Measurements from ENCODE around the gene MS4A10. TPM values are rescaled to one million over a fixed set of nuclear protein-coding genes. Genes with fewer than 3 reads are reported as not detected.

The MS4A10 gene
- total and polyA plus RNA-seq, 2 experiments from 2014 or later, result 0.21 to 0.47 TPM

DNA sequence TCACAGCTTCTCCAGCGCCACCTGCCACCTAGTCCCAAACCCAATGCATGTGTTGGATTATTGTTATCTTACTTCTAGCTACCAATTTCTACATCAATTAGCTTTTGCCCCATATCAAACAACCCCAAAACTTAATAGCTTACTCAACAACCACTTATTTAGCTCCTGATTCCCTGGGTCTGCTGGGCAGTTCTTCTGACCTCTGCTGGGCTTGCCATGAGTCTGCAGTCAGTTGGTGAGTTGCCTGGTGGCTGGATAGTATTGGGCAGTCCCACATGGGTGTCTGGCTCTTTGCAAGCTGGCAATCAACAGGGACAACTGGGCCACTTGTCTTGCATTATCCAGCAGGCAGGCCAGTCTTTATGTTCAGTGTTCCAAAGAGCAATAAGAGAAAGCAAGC, 42.1 kb upstream of the MS4A10 start:
- TF ChIP-seq, protein P1, sequence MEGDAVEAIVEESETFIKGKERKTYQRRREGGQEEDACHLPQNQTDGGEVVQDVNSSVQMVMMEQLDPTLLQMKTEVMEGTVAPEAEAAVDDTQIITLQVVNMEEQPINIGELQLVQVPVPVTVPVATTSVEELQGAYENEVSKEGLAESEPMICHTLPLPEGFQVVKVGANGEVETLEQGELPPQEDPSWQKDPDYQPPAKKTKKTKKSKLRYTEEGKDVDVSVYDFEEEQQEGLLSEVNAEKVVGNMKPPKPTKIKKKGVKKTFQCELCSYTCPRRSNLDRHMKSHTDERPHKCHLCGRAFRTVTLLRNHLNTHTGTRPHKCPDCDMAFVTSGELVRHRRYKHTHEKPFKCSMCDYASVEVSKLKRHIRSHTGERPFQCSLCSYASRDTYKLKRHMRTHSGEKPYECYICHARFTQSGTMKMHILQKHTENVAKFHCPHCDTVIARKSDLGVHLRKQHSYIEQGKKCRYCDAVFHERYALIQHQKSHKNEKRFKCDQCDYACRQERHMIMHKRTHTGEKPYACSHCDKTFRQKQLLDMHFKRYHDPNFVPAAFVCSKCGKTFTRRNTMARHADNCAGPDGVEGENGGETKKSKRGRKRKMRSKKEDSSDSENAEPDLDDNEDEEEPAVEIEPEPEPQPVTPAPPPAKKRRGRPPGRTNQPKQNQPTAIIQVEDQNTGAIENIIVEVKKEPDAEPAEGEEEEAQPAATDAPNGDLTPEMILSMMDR (IDR thresholded peaks at IDR 0.05; ENCODE audit: poor library complexity), result no peak
- no peak for TF ChIP-seq EZH2phosphoT487 (IDR thresholded peaks at IDR 0.05; ENCODE audit: low read depth, severe bottlenecking, unreplicated experiment)
- no peak for TF ChIP-seq EZH2 (IDR thresholded peaks at IDR 0.05; ENCODE audit: borderline replicate concordance)
- no peaks in the 10 kb centered on the region for H3K9me3 ChIP-seq (ENCODE audit: low read depth)
- DNase-seq (ENCODE audit: low spot score), result no peak
- H3K4me1 ChIP-seq (ENCODE audit: insufficient read depth), result no peaks in the 10 kb centered on the region
- no peaks in the 10 kb centered on the region for H3K79me2 ChIP-seq
- no peak overlapping the region for H3K4me3 ChIP-seq
- H3K36me3 ChIP-seq (replicated peaks; ENCODE audit: insufficient read depth, low read depth), result no peaks in the 10 kb centered on the region
- 77% methylated on average over 1 of the region's 1 CpG for WGBS (ENCODE audit: low lambda C conversion rate, missing lambda C conversion rate)
- no peaks in the 10 kb centered on the region for H4K20me1 ChIP-seq (ENCODE audit: insufficient read depth, poor library complexity, severe bottlenecking)
- no peak overlapping the region for H3K27ac ChIP-seq
- no peak overlapping the region for H3K4me2 ChIP-seq
- H3K9me2 ChIP-seq (replicated peaks; ENCODE audit: insufficient read depth), result no peaks in the 10 kb centered on the region
- no peaks in the 10 kb centered on the region for H3K27me3 ChIP-seq
- no peak overlapping the region for H2AFZ ChIP-seq

DNA sequence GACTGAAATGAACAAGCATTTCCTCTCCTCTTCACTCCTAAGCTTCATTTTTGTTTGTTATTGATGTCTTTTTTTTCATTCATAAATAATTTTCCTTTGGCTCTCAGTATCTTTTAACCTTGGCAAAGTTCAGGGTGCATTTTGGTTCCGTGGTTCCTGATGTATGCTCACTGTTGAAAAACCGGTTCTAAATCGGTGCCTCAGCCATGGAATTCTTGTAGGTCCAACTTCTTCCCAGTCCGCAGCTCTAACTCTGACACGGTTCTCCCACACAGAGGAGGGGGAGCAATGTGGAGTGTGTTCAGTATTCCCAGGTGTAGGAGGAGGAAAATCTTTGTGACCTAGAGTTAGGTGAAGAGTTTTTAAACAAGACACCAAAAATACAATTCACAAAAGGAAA, 41.0 kb upstream of the MS4A10 start:
- Histone ChIP-seq H2AFZ (no peak overlapping the region), H3K79me2 (no peaks in the 10 kb centered on the region), H3K4me1 (ENCODE audit: insufficient read depth) (no peaks in the 10 kb centered on the region), H4K20me1 (ENCODE audit: insufficient read depth, poor library complexity, severe bottlenecking) (no peaks in the 10 kb centered on the region), H3K9me3 (ENCODE audit: low read depth) (no peaks in the 10 kb centered on the region), H3K4me2 (no peak overlapping the region), H3K36me3 (replicated peaks; ENCODE audit: insufficient read depth, low read depth) (no peaks in the 10 kb centered on the region), H3K27me3 (no peaks in the 10 kb centered on the region), H3K27ac (no peak overlapping the region), H3K9me2 (replicated peaks; ENCODE audit: insufficient read depth) (no peaks in the 10 kb centered on the region), H3K4me3 (no peak overlapping the region)
- TF ChIP-seq, protein P1 (IDR thresholded peaks at IDR 0.05; ENCODE audit: poor library complexity), result no peak
- no peak for TF ChIP-seq EZH2phosphoT487 (IDR thresholded peaks at IDR 0.05; ENCODE audit: low read depth, severe bottlenecking, unreplicated experiment)
- no peak for TF ChIP-seq EZH2 (IDR thresholded peaks at IDR 0.05; ENCODE audit: borderline replicate concordance)
- 84% methylated on average over 5 of the region's 5 CpGs for WGBS (ENCODE audit: low lambda C conversion rate, missing lambda C conversion rate)
- no peak for DNase-seq (ENCODE audit: low spot score)

DNA sequence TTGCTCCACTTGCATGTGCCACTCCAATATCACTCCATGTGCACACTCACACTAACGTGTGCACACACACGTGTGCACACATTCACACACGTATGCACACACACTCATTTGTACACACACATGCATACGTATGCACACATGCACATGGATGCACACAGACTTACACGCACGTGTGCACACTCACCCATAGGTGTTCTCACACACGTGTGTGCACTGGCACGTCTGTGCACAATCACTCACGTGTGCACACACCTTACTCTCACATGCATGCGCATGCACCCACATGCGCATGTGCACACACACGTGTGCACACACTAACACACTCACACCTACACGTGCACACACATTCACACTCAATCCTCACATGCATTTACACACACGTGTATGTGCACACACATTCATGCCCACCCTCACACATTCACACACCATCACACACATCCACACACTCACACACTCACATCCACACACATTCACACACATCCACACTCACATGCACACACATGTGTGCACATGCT, 37.7 kb upstream of the MS4A10 start:
- Histone ChIP-seq H3K9me2 (replicated peaks; ENCODE audit: insufficient read depth) (no peaks in the 10 kb centered on the region), H3K4me1 (ENCODE audit: insufficient read depth) (no peaks in the 10 kb centered on the region), H3K27ac (no peak overlapping the region), H4K20me1 (ENCODE audit: insufficient read depth, poor library complexity, severe bottlenecking) (no peaks in the 10 kb centered on the region), H3K36me3 (replicated peaks; ENCODE audit: insufficient read depth, low read depth) (no peaks in the 10 kb centered on the region), H3K4me3 (no peak overlapping the region), H2AFZ (no peak overlapping the region), H3K9me3 (ENCODE audit: low read depth) (no peaks in the 10 kb centered on the region), H3K4me2 (no peak overlapping the region), H3K79me2 (no peaks in the 10 kb centered on the region), H3K27me3 (no peaks in the 10 kb centered on the region)
- no peak for DNase-seq (ENCODE audit: low spot score)
- TF ChIP-seq EZH2 (IDR thresholded peaks at IDR 0.05; ENCODE audit: borderline replicate concordance), result no peak
- no peak for TF ChIP-seq EZH2phosphoT487 (IDR thresholded peaks at IDR 0.05; ENCODE audit: low read depth, severe bottlenecking, unreplicated experiment)
- TF ChIP-seq, protein P1 (IDR thresholded peaks at IDR 0.05; ENCODE audit: poor library complexity), result no peak
- 91% methylated on average over 14 of the region's 14 CpGs for WGBS (ENCODE audit: low lambda C conversion rate, missing lambda C conversion rate)

DNA sequence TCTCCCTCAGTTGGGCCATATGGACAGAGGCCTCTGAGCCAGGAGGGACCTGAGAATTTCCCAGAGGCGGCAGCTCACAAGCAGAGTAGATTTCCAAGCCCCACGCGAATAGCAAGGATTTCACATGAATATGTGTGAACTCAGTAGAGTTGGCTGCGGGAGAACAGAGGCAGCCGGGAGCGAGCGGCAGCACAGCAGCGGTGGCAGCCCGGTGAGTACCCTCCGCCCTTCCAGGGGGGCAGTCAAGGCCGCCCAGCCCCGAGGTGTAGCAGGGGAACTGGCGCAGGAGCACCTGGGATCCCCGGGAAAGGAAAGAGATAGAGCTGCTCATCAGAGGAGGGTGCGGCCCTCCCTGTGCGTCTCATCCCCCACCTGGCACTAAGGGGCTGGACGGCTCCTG, 36.9 kb upstream of the MS4A10 start:
- Histone ChIP-seq H3K4me1 (ENCODE audit: insufficient read depth) (no peaks in the 10 kb centered on the region), H3K4me2 (no peak overlapping the region), H2AFZ (no peak overlapping the region), H3K4me3 (no peak overlapping the region), H3K79me2 (no peaks in the 10 kb centered on the region), H4K20me1 (ENCODE audit: insufficient read depth, poor library complexity, severe bottlenecking) (no peaks in the 10 kb centered on the region), H3K27me3 (no peaks in the 10 kb centered on the region), H3K36me3 (replicated peaks; ENCODE audit: insufficient read depth, low read depth) (no peaks in the 10 kb centered on the region), H3K9me2 (replicated peaks; ENCODE audit: insufficient read depth) (no peaks in the 10 kb centered on the region), H3K9me3 (ENCODE audit: low read depth) (no peaks in the 10 kb centered on the region), H3K27ac (no peak overlapping the region)
- no peak for TF ChIP-seq EZH2phosphoT487 (IDR thresholded peaks at IDR 0.05; ENCODE audit: low read depth, severe bottlenecking, unreplicated experiment)
- TF ChIP-seq, protein P1 (IDR thresholded peaks at IDR 0.05; ENCODE audit: poor library complexity), result no peak
- TF ChIP-seq EZH2 (IDR thresholded peaks at IDR 0.05; ENCODE audit: borderline replicate concordance), result no peak
- no peak for DNase-seq (ENCODE audit: low spot score)
- 95% methylated on average over 17 of the region's 17 CpGs for WGBS (ENCODE audit: low lambda C conversion rate, missing lambda C conversion rate)
